Measurements from ENCODE around the gene BCL11A.

DNA sequence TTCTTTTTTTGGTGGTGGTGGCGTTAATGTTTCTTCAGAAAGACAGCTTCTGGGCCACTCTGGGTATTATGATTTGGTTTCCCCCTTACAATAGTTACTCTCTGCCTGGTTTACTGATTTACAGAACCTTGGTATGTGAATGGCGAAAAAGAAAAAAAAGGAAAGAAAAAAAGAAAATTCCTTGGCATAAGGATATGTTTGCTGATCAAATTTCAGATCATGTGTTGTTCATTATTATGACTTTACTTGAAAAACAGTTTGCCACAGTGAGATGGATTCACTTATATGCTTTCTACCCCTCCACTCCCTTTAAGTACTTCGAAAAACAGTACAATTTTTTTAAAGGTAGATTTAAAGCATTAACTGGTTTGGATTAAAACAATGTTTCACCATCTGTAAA lies 21.0 kb downstream of the BCL11A start:
- TF ChIP-seq POLR2A (IDR thresholded peaks at IDR 0.05) (no peak), CTCF (IDR thresholded peaks at IDR 0.05) (no peak), POLR2AphosphoS5 (IDR thresholded peaks at IDR 0.05) (no peak), EP300 (IDR thresholded peaks at IDR 0.05) (no peak)
